Measurements from ENCODE around the gene GPBP1L1. TPM values are rescaled to one million over a fixed set of nuclear protein-coding genes. Genes with fewer than 3 reads are reported as not detected.
A peak's percentile ranks its signal among the peaks of the same experiment; 100 is the strongest.
"Not testable (repeated sequence)": the region's sequence is repeated elsewhere in the genome, so short reads cannot be mapped to it uniquely, and the experiment has no call there.

The GPBP1L1 gene
- total RNA-seq, result 100 to 1,000 TPM in 3 of 4 donors, 10 to 100 TPM in 1; 98.6 to 147 (median 115) TPM

- Histone ChIP-seq H3K4me1 (peaks cover 6 to 64% (median 11%) of the 10 kb centered on the region in 3 donors), H3K27me3 (no peaks in the 10 kb centered on the region), H3K27ac (peak within 1 kb of the TSS; percentile 95 to 99 (median 96)), H3K9me3 (no peaks in the 10 kb centered on the region), H3K36me3 (peaks cover 0 to 10% of the 10 kb centered on the region in 2 donors), H3K4me3 (peak within 1 kb of the TSS; percentile 90 to 99)
- TF ChIP-seq EP300 (IDR thresholded peaks at IDR 0.05) (no peak), POLR2A (IDR thresholded peaks at IDR 0.05) (peak; percentile 37 to 56), CTCF (IDR thresholded peaks at IDR 0.05) (no peak), POLR2AphosphoS5 (IDR thresholded peaks at IDR 0.05) (peak; percentile 54)
- WGBS, 2 donors (ENCODE audit: low coverage in 1 of 2), result 0% methylated on average over 18 of the region's 52 CpGs; no CpG with 5 or more reads in 1 of the 2 donors
- peak; percentile 90 for ATAC-seq
Observed at GRCh38 chr1:45686288-45687013, at the start of gene GPBP1L1. TSS of gene GPBP1L1 (minus strand) at chr1:45686533. CDS start at chr1:45659087, 27,446 bp downstream.

- H3K27me3 ChIP-seq, result no peaks in the 10 kb centered on the region
- no peaks in the 10 kb centered on the region for H3K9me3 ChIP-seq
- TF ChIP-seq EP300 (IDR thresholded peaks at IDR 0.05) (no peak), CTCF (IDR thresholded peaks at IDR 0.05) (no peak), POLR2A (IDR thresholded peaks at IDR 0.05) (no peak), POLR2AphosphoS5 (IDR thresholded peaks at IDR 0.05) (no peak)
- no peaks in the 10 kb centered on the region for H3K4me1 ChIP-seq
- H3K36me3 ChIP-seq, result peaks cover 0 to 36% of the 10 kb centered on the region in 2 donors
- no peak for ATAC-seq
- no peak overlapping the region for H3K4me3 ChIP-seq
- no peak overlapping the region for H3K27ac ChIP-seq
- 100% methylated on average over 1 of the region's 1 CpG for WGBS, 2 donors (ENCODE audit: low coverage in 1 of 2)
Observed at GRCh38 chr1:45730780-45731319, 44.5 kb upstream of the GPBP1L1 start.

GRCh38 chr1:45730075-45730779 is 43.9 kb upstream of the GPBP1L1 start:
- ATAC-seq, result no peak
- TF ChIP-seq CTCF (IDR thresholded peaks at IDR 0.05), result no peak
- TF ChIP-seq POLR2AphosphoS5 (IDR thresholded peaks at IDR 0.05), result no peak
- TF ChIP-seq POLR2A (IDR thresholded peaks at IDR 0.05), result no peak
- no peak for TF ChIP-seq EP300 (IDR thresholded peaks at IDR 0.05)
- Histone ChIP-seq H3K27ac (no peak overlapping the region), H3K27me3 (no peaks in the 10 kb centered on the region), H3K4me1 (no peaks in the 10 kb centered on the region), H3K36me3 (peaks cover 0 to 36% of the 10 kb centered on the region in 2 donors), H3K9me3 (no peaks in the 10 kb centered on the region), H3K4me3 (no peak overlapping the region)
- 70 to 74% methylated on average over 3 of the region's 3 CpGs for WGBS, 2 donors (ENCODE audit: low coverage in 1 of 2)

- not testable (repeated sequence) for H3K9me3 ChIP-seq, H3K27me3 ChIP-seq, H3K27ac ChIP-seq, ATAC-seq, H3K4me3 ChIP-seq, H3K4me1 ChIP-seq
- WGBS, 2 donors (ENCODE audit: low coverage in 1 of 2), result 85 to 96% methylated on average over 4 to 7 of the region's 9 CpGs
- peaks cover 0 to 51% of the 10 kb centered on the region in 2 donors for H3K36me3 ChIP-seq
Observed at GRCh38 chr1:45726007-45726406, 39.7 kb upstream of the GPBP1L1 start.

- Histone ChIP-seq H3K4me1 (no peaks in the 10 kb centered on the region), H3K36me3 (peaks cover 0 to 43% of the 10 kb centered on the region in 2 donors), H3K4me3 (no peak overlapping the region), H3K27ac (no peak overlapping the region), H3K9me3 (no peaks in the 10 kb centered on the region), H3K27me3 (no peaks in the 10 kb centered on the region)
- no peak for TF ChIP-seq EP300 (IDR thresholded peaks at IDR 0.05)
- no peak for TF ChIP-seq POLR2AphosphoS5 (IDR thresholded peaks at IDR 0.05)
- ATAC-seq, result no peak
Observed at GRCh38 chr1:45723248-45723930, 37.1 kb upstream of the GPBP1L1 start.
